ENCODE results near the gene LHFPL6.

The LHFPL6 gene

DNA sequence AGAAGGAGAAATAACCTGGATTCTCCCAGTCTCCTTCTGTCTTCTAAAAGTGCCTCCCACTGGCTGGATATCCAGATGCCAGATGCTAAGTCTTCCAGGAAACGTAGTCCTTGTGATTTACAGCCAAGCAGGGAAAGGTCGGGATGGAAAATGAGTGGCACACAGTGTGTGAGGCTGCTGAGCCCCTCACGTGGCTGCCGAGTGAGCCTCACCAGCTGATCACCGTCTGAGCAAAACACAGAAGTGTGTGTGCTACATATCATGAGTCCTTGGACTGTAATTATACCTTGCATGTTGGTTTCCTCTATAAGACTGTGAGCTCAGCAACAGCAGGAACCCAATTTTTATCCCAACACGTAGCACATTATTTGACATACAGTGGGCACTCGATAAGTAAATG is 15.1 kb downstream of the LHFPL6 start:
- H3K36me3 ChIP-seq (ENCODE audit: insufficient read depth, low read length), result no peaks in the 10 kb centered on the region
- DNase-seq, result no peak
- no peaks in the 10 kb centered on the region for H3K9me3 ChIP-seq (ENCODE audit: insufficient read depth, low read length, severe bottlenecking)
- H2AFZ ChIP-seq (ENCODE audit: low read depth, low read length), result no peak overlapping the region
- H3K9ac ChIP-seq (ENCODE audit: low read depth, low read length), result no peak overlapping the region
- no peak for ATAC-seq (ENCODE audit: insufficient read depth, low read depth)
- H3K4me3 ChIP-seq (ENCODE audit: low read depth in 1 of 2, low read length in 2 of 2), result no peak overlapping the region
- no peaks in the 10 kb centered on the region for H3K4me1 ChIP-seq (ENCODE audit: insufficient read depth, low read length)
- no peak overlapping the region for H3K27ac ChIP-seq (ENCODE audit: low read length)
- H4K20me1 ChIP-seq (ENCODE audit: insufficient read depth, low read length), result no peaks in the 10 kb centered on the region
- no peaks in the 10 kb centered on the region for H3K27me3 ChIP-seq (ENCODE audit: insufficient read depth, low read length, poor library complexity)
- no peaks in the 10 kb centered on the region for H3K79me2 ChIP-seq (ENCODE audit: insufficient read depth, low read length)
- TF ChIP-seq EZH2 (IDR thresholded peaks at IDR 0.05; ENCODE audit: borderline replicate concordance, low read depth, low read length, severe bottlenecking), result no peak
- TF ChIP-seq, protein P1, sequence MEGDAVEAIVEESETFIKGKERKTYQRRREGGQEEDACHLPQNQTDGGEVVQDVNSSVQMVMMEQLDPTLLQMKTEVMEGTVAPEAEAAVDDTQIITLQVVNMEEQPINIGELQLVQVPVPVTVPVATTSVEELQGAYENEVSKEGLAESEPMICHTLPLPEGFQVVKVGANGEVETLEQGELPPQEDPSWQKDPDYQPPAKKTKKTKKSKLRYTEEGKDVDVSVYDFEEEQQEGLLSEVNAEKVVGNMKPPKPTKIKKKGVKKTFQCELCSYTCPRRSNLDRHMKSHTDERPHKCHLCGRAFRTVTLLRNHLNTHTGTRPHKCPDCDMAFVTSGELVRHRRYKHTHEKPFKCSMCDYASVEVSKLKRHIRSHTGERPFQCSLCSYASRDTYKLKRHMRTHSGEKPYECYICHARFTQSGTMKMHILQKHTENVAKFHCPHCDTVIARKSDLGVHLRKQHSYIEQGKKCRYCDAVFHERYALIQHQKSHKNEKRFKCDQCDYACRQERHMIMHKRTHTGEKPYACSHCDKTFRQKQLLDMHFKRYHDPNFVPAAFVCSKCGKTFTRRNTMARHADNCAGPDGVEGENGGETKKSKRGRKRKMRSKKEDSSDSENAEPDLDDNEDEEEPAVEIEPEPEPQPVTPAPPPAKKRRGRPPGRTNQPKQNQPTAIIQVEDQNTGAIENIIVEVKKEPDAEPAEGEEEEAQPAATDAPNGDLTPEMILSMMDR (IDR thresholded peaks at IDR 0.05; ENCODE audit: borderline replicate concordance, extremely low read depth, low read length, poor library complexity, severe bottlenecking), result no peak
- no peak overlapping the region for H3K4me2 ChIP-seq (ENCODE audit: insufficient read depth, low read length)

DNA sequence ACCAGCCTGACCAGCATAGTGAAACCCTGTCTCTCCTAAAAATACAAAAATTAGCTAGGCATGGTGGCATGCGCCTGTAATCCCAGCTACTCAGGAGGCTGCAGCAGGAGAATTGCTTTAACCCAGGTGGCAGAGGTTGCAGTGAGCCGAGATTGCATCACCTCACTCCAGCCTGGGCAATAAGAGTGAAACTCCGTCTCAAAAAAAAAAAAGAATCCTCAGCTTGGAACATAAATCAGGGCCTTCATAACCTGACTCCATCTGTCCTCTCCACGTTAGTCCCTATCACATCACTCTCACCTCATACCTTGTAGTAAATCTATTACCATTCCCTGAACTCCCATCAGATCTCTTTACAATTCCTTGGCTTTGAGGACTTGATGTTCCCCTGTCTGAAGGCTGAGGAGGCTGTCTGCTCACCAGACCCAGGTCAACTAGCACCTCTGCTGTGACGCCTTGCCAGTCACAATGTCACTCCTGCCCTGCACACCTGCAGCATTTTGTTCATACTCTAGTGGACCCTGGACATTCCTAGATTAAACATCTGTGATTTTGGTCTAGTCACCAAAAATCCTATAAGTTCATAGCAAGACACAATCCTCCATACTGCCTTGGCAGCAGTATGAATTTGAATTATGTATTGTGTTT is 15.9 kb downstream of the LHFPL6 start:
- Histone ChIP-seq H3K9ac (ENCODE audit: low read depth, low read length) (no peak overlapping the region), H4K20me1 (ENCODE audit: insufficient read depth, low read length) (no peaks in the 10 kb centered on the region), H3K79me2 (ENCODE audit: insufficient read depth, low read length) (no peaks in the 10 kb centered on the region), H2AFZ (ENCODE audit: low read depth, low read length) (no peak overlapping the region), H3K27me3 (ENCODE audit: insufficient read depth, low read length, poor library complexity) (no peaks in the 10 kb centered on the region), H3K4me3 (ENCODE audit: low read depth in 1 of 2, low read length in 2 of 2) (no peak overlapping the region), H3K4me1 (ENCODE audit: insufficient read depth, low read length) (no peaks in the 10 kb centered on the region), H3K36me3 (ENCODE audit: insufficient read depth, low read length) (no peaks in the 10 kb centered on the region), H3K4me2 (ENCODE audit: insufficient read depth, low read length) (no peak overlapping the region), H3K9me3 (ENCODE audit: insufficient read depth, low read length, severe bottlenecking) (no peaks in the 10 kb centered on the region), H3K27ac (ENCODE audit: low read length) (no peak overlapping the region)
- TF ChIP-seq, protein P1 (IDR thresholded peaks at IDR 0.05; ENCODE audit: borderline replicate concordance, extremely low read depth, low read length, poor library complexity, severe bottlenecking), result no peak
- TF ChIP-seq EZH2 (IDR thresholded peaks at IDR 0.05; ENCODE audit: borderline replicate concordance, low read depth, low read length, severe bottlenecking), result no peak
- ATAC-seq (ENCODE audit: insufficient read depth, low read depth) (no peak), DNase-seq (no peak)

DNA sequence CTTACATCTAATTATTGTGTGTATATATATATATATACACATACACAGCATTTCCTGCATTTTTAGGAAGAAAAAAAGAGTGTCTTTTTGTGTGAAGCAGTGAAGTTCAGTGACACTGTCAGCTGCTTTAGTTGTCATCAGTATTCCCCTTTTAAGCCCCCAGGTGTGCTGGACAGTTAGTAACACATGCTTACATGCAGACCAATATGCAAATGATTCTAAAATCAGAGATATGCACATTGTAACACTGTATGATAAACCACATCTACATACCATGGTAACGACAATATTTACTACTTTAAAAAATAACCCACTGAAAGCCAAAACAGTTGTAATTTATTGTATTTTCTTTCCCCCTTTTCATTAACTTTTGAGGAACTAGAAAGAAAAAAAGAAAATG is 16.8 kb downstream of the LHFPL6 start:
- Histone ChIP-seq H3K9ac (ENCODE audit: low read depth, low read length) (no peak overlapping the region), H3K27me3 (ENCODE audit: insufficient read depth, low read length, poor library complexity) (no peaks in the 10 kb centered on the region), H2AFZ (ENCODE audit: low read depth, low read length) (no peak overlapping the region), H3K9me3 (ENCODE audit: insufficient read depth, low read length, severe bottlenecking) (no peaks in the 10 kb centered on the region), H3K27ac (ENCODE audit: low read length) (no peak overlapping the region), H3K4me3 (ENCODE audit: low read depth in 1 of 2, low read length in 2 of 2) (no peak overlapping the region), H4K20me1 (ENCODE audit: insufficient read depth, low read length) (no peaks in the 10 kb centered on the region), H3K36me3 (ENCODE audit: insufficient read depth, low read length) (no peaks in the 10 kb centered on the region), H3K4me1 (ENCODE audit: insufficient read depth, low read length) (no peaks in the 10 kb centered on the region), H3K4me2 (ENCODE audit: insufficient read depth, low read length) (no peak overlapping the region), H3K79me2 (ENCODE audit: insufficient read depth, low read length) (no peaks in the 10 kb centered on the region)
- DNase-seq (no peak), ATAC-seq (ENCODE audit: insufficient read depth, low read depth) (no peak)
- no peak for TF ChIP-seq EZH2 (IDR thresholded peaks at IDR 0.05; ENCODE audit: borderline replicate concordance, low read depth, low read length, severe bottlenecking)
- TF ChIP-seq, protein P1 (IDR thresholded peaks at IDR 0.05; ENCODE audit: borderline replicate concordance, extremely low read depth, low read length, poor library complexity, severe bottlenecking), result no peak
